HG03095 (cell line): ENCODE measurements around the gene BAD.

ENCODE experiments used
- ATAC-seq: cut with Tn5 transposase; IDR thresholded peaks from one replicate; pipeline ENCODE4 v1.9.1; 2021; ENCODE audit warnings: moderate library complexity; ENCODE audit not compliant: unreplicated experiment

BAD gene

DNA sequence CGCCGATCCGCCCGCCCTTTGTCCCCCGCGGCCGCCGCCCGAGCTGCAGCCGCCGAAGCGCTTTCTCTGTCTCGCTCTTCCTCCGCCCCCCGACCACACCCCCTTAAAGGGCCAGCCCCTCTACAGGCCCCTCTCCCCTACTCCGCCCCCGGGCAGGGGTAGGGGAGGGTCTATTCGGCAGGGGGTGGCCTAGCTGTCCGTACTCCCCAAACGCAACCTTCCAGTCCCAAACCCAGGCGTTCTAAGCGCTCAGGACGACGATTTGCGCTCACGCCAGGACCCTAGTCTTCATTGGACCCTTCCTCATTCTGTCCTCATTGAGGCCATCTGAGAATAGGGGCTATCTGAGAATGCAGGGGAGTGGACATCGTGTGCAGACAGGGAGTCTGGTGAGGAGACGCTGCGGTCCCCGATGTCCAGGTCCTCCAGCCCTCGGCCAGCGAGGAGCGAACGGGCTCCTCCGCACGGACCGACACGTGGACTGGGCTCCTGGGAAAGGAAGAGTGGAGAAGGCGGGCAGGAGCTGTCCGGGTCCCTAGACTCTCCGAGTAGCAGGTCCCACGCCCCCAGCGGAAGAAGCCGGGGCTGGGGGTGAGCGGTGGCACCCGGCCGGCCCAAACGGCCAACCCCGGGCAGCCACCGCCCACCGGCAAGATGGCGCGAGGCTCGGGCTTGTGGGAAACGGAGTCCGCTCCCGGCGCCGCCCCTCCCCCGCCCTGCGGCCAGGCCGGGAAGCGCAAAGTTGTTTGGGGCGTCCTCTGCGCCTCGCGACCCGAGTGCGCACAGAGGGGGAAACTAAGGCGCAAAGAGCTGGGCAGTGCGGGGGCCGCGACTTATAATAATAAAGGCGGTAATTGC is 37.4 kb downstream of the BAD start, which contains the start of gene PPP1R14B:
Gene PPP1R14B, minus strand, starts transcription at position 73 of the 858 bp plus-strand sequence. CDS start 270 bp downstream, outside the sequence.
- ATAC-seq, result peak; percentile 34

DNA sequence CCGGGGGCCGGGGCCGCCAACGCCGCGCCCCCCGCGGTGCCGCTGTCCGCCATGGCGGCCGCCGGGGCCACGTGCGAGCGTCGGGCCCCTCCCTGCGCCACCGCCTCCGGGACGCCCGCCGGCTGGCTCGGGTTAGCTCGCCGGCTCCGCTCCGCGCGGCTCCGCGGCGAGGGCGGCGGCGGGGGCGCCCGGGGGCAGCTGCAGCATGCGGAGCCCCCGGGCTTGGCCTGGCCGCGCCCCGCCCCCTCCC is 37.9 kb downstream of the BAD start:
- ATAC-seq, result peak; percentile 10

DNA sequence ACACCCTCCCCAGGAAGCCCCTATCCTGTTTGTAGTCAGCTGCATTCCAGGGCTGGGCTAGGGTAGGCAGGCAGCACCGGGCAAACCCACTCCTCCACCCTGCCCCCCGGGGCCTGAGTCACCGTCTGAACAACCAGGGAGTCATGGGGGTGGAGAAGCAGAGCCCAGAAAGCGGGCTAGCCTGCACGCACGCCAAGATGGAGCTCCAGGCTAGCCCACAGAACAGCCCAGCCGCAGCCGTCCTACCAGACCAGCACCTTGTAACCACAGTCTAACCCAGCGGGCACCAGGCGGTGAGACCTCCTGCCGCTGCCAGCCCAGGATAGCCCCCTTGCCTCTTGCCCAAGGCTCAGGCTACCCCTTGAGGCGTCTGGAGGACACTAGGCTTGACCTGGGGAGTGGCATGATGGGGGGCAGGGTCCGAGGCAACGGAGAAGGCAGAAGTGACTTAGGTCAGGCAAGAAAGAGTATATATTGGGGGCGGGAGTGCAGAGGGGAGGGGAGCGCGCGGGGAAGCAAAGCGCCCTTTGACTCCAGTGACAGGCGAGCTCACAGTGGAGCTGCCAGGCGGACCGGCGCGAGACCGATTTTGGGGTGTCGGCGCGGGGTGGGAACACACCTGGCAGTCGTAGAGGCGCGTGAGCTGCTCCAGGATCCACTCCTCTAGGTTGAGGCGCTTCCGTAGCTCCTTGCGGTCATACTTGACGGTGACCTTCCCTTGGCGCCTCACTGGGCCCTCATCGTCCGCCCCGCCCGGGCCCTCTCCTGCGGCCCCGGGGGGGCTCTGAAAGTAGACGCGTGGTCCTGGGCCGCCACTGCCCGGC is 38.5 kb downstream of the BAD start:
- ATAC-seq, result no peak

DNA sequence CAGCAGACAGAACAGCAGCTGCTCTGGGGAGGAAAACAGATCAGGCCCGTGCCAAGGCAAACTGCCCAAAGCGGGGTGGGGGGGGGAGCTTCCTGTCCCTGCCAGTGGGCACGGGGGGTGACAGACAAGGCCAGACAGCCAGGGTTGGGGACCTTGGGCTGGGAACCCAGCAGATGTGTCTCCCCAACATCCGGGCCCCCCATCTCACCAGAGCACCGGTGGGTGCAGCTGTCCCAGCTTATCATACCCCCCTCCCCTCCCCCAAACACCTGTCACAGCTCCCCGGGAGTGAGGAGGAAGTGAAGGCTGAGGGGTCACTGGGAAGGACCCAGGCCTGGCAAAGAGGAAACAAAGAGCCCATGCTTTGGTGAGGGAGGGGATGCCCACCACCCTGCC is 39.1 kb downstream of the BAD start:
- ATAC-seq, result no peak

DNA sequence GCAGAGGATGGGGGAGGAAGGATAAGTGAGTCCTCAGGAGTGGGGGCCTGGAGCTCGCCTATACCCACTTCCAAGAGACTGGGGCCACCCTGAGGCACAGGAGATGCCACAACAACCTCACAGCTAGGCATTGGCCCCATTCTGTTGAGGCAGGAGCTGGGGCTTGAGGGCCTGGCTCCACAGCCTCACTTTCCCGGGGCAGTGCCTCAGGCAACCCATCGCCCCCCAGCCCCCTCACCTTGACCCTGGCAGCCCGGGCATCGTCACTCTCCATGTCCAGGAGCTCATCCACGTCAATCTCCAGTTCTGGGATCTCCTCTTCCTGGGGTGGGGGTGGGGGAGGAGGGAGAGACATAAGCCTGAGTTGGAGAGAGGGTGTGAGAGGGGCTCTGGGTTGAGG is 39.5 kb downstream of the BAD start:
- no peak for ATAC-seq

DNA sequence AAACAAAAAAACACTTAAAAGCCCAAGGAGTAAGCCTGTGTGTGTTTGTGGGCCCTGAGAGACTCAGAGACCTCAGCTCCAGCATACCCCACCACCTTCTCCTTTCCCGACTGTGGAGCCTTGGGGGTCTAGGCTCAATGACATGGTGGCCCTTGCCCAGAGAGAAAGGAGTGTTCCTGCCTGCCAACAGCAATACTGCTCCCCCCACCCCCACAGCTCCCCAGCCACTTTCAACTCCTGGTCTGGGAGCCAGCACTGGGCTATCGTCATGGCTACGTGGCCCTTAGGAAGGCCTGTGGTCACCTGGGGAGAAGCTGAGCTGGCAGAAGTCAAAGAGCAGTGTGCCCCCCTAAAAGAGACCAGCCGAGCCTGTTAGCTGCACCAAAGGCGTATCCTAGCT is 40.4 kb downstream of the BAD start:
- no peak for ATAC-seq

DNA sequence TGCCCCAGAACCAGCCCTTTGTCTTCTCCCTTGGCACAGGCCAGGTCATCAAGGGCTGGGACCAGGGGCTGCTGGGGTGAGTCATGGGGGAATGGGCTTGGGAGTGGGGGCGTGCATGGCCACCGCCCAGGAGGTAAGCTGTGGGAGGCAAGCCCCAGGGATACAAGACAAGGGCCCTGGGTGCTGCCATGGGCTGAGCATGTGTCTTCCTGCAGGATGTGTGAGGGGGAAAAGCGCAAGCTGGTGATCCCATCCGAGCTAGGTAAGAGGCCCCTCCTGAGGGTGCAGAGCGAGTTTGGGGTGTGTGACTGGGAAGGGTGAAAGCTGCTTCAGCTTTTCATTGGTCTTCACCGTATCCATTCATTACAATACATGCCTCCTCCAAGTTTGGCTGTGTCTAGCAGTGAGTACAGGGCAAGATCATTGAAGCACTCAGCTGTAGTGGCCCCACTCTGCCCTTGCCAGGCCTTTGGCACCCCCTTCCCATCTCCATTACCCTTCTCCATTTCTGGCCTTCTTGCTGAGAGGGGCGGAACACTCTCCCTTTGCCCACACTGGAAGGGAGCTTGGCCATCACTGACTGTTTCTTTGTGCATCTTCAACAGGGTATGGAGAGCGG is 41.1 kb downstream of the BAD start:
- no peak for ATAC-seq

DNA sequence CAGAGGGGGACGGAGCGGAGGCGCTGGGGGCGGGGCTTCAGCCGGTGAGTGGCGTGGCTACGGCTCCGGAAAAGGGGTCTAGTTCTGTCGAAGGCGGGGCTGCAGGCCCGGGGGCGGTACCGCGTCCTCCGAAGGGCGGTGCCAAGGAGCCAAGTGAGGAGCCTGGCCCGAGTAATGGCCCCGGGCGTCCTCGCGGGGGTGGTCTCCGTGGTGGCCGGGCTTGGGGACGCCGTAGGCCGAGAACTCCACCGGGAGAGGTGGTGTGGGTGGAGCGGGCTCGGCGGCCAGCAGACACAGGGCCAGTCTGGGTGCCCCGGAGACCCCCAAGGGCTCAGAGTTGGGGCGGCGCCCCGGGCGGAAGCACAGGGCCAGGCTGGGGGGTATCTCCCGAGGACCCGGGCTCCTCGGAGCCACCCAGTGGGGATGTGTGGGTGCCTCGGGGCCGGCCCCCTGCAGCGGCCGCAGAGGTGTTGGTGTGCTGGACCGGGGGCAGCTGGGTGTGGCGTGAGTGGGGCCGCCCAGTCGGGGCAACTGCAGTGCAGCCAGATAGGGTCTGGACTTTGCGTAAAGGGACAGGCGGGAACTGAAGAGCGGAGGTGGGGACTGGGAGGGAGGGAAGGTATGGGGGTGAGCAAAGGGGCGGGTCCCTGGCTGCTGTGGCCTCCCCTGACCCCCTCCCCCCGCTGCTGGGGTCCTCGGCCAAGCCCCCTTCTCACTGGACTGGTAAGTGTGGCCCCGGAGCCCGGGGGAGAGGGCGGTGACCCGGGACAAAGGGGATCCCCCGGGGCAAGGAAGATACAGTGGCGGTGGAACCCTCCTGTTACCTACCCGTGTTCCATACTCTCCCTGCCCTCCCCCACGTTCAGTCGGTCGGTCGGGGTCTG is 42.7 kb downstream of the BAD start:
- peak; percentile 6 for ATAC-seq

DNA sequence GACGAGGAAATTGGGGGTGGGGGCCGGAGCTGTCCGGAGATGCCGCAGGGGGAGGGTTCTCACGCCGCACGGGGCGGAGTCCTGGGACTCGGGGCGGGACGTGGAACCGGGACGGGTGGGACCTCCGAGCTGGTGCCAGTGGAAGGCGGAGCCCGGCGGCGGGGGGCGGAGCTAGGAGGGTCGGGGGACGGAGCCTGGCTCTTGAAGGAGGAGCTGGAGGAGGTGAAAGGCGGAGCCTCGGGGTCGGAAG is 43.3 kb downstream of the BAD start:
- ATAC-seq, result peak; percentile 61

DNA sequence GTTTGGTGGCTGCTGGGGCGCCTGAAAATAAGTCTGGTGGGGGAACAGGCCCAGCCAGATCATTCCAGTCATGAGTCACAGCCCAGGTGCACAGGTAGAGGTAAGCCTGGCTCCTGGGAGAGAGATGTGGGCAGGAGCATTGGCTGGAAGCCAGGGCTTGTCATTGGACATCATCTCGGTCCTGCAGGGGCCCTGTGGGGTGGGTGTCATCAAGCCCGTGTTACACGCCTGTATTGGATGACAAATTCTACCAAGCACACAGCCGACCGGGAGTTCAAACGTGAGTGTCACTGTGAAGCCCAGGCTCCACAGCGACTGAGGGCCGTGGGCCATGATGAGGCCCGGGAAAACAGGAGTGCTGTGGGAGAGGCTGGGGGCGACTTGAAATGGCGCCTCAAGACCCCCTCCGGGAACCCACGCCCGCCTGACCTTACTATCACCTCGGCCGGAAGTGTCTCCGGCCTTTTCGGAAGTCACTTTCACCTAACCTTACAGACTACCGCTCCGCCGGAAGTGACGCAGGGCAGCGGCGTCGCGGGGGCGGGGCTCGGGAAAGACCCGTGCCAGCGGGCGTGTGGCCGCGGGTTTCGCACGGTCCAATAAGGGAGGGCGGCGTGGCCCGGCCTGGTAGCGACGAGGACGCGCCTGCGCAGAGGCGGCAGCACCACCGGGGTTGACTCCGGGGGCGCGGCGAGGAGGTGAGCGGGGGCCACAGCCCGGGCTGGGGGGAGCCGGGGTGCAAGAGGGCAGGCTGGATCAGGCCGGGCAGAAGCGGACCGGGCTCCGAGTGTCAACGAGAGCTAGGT is 43.8 kb downstream of the BAD start, which contains the start of gene FKBP2:
Gene FKBP2, plus strand, starts transcription at position 661 of the 806 bp plus-strand sequence. CDS start 1,293 bp downstream, outside the sequence.
- ATAC-seq, result peak; percentile 47

DNA sequence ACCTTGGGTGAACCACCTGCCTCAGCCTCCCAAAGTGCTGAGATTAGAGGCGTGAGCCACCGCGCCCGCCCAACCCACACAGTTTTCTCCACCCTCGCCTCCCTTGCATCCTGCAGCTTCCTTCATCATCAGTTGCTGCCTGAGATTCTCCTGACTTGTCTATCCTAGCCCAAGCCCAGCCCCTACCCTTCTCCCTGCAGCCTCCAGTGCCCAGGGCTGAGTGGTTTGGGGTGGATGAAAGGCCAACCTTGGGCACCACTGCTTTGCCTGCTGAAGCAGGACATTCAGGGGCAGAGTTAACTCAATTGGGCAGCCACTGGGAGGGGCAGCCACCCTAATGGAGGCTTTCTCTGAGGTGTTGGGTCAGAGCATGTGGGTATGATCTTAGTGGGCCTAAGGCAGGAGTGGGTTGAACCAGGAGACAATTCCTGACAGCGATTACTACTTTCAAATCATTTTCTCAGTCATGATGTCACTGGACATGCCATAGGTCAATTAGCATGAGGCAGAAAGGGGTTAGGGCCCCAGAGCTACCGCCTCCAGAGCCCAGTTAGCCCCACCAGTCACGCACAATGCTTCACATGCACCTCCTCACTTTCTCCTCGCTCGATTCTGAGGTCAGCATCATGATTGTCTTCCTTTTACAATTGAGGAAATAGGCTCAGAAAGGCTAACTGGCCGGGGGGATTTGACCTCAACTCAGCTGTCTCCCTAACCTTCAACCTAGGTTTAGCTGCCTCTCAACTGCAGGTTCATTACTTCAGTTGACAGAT is 44.6 kb downstream of the BAD start:
- ATAC-seq, result no peak

DNA sequence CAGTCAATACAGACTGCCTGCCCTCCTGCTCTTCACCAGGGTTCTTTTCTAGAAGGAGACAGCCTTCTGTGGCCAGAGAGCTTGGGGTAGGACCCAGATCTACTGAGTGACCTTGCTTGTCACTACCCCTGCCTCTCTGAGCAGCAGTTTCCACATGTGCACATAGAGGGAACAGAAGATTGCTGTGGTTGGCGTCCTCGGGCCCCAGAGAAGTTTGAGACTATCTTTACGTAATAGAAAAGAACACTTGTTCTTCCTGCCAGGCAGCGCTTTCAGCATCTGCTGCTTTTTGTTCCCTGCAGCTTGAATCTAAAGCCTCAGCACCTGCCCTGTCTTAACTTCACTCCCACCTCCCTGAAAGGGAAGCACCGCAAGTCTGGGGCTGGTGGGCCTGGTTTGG is 45.5 kb downstream of the BAD start:
- no peak for ATAC-seq

DNA sequence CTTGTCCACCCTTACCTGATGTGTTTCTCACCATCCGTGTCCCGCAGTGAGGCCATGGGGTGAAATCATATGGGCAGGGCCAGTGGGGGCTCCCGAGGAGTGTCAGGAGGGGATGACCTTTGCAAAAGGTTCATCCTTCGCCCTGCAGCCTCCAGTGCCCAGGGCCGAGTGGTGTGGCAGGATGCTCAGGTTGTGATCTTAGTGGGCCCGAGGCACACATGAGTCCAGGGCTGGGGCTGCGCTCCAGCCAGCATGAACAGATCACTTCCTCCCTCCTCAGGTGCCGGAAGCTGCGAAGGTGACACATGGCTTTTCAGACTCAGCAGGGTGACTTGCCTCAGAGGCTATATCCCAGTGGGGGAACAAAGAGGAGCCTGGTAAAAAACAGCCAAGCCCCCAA is 46.4 kb downstream of the BAD start:
- ATAC-seq, result no peak

DNA sequence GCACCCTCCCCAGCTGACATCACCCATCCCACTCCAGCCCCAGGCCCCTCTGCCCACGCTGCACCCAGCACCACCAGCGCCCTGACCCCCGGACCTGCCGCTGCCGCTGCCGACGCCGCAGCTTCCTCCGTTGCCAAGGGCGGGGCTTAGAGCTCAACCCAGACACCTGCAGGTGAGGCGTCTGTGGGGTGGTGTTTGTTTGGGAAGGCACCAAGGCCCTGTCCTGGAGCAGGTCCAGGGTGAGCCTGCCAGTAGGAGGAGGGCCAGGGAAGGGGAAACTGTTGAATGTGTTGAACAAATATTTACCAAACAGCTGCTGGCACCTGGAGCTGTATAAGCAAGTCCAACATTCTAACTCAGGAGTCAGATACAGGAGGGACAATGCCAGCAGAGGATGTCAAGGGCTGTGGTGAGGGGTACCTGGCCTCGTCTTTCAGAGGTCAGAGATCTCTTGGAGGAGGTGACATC is 46.9 kb downstream of the BAD start:
- ATAC-seq, result no peak

DNA sequence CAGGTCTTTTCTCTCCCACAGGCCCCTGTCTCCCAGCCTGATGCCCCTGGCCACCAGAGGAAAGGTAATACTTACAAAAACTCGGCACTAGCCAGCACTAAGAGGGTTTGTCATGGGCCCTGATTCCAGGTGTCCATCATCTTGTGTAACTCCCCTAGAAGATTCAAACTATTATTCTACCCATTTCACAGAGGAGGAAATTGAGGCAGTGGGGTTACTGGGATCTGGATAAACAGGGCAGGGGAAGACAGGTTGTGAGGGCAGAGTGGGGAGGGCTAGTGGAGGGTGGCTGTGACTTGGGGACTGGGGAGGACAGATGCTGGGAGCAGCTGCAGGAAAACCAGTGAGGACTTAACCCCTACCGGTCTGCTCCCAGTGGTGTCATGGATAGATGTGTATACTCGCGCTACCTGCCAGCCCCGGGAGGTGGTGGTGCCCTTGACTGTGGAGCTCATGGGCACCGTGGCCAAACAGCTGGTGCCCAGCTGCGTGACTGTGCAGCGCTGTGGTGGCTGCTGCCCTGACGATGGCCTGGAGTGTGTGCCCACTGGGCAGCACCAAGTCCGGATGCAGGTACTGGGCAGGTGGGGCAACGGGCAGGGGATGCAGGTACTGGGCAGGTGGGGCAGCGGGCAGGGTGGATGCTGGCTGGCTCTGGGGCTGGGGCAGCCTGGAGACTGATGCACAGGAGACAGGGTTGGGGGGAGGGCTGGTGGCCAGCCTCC is 48.9 kb downstream of the BAD start:
- no peak for ATAC-seq

DNA sequence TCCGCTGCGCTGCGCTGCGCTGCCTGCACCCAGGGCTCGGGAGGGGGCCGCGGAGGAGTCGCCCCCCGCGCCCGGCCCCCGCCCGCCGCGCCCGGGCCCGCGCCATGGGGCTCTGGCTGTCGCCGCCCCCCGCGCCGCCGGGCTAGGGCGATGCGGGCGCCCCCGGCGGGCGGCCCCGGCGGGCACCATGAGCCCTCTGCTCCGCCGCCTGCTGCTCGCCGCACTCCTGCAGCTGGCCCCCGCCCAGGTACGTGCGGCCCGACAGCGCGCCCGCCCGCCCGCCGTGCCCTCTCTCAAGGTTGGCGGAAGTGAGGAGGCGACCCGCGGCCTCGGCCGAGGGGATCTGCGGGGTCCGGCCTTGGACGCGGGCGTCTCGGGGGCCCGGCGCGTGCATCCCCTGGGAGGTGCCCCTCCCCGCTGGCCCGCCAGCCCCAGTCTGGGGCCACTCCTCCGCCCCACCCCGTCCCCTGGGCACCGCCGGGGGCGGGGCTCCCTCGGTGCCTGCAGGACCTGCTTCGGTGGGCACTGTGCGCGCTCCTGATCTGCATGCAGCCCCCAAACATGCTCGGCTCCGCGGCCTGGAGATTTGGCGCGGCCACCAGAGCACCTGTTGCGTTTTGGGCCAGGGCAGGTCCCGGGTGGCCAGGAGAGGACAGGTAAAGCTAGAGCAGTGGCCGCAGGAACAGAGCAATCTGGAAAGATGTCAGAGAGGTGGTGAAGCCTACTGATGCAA is 49.7 kb downstream of the BAD start:
- ATAC-seq, result no peak

DNA sequence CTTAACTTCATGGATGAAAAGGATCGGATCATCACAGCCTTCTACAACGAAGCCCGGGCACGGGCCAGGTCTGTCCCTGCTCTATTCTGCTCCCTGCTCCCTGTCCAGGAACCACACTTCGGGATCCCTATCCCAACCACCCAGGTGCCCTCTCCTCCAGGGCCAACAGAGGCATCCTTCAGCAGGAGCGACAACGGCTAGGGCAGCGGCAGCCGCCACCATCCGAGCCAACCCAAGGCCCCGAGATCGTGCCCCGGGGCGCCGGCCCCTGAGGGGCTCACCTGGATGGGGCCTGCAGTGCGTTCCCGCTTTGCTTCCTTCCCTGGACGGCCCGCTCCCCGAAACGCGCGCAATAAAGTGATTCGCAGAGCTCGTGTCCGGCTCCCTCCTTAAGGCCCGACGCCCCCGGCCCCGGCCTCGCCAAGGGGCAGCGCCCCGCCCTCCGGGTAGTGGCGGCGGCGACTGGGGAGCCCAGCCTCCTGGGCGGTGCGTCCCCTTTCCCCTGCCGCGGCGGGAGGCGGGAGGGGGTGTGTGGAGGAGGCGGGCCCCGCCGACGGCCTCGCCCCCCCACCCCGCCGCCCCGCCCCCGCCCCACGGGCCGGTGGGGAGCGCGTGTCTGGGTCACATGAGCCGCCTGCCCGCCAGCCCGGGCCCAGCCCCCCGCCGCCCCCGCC is 50.4 kb downstream of the BAD start, which contains the start of gene VEGFB:
Gene VEGFB, plus strand, starts transcription at position 672 of the 674 bp plus-strand sequence. CDS start 250 bp downstream, outside the sequence.
- no peak for ATAC-seq
